Measurements from ENCODE around the gene MOB1A. TPM values are rescaled to one million over a fixed set of nuclear protein-coding genes. Genes with fewer than 3 reads are reported as not detected.

The MOB1A gene
- polyA plus RNA-seq, 1 donor (not counting 4 experiments of a cell fraction or from before 2014, with no cell fraction given), result 92.4 TPM

GRCh38 chr2:74198023-74198460 is 19.4 kb upstream of the MOB1A start:
- no peak for FAIRE-seq
- peak overlapping the region; percentile 78 for H3K4me2 ChIP-seq (ENCODE audit: control insufficient read depth, extremely low read depth, insufficient read depth, low read depth, low read length)
- peaks cover 46% of the 10 kb centered on the region for H3K79me2 ChIP-seq (ENCODE audit: control insufficient read depth, insufficient read depth, low read length)
- peak overlapping the region; percentile 97 for H3K9ac ChIP-seq (ENCODE audit: control insufficient read depth, extremely low read depth, insufficient read depth, low read length)
- DNase-seq (ENCODE audit: low read depth, low spot score), result no peak
- dilution Hi-C loops (cut with MboI; ENCODE audit: extremely low pct_ligation_motif_present, low sequenced_read_pairs), result no loop called here
- H3K4me1 ChIP-seq (ENCODE audit: control insufficient read depth, extremely low read depth, insufficient read depth, low read length), result peaks cover 22% of the 10 kb centered on the region
- no peaks in the 10 kb centered on the region for H3K9me3 ChIP-seq (ENCODE audit: control insufficient read depth, low read depth, low read length)
- H4K20me1 ChIP-seq (ENCODE audit: control insufficient read depth, extremely low read depth, insufficient read depth, low read length), result peaks cover 15% of the 10 kb centered on the region
- no peaks in the 10 kb centered on the region for H3K9me1 ChIP-seq (ENCODE audit: control insufficient read depth, extremely low read depth, insufficient read depth, low read length)
- H3K27me3 ChIP-seq (ENCODE audit: control insufficient read depth, extremely low read depth, insufficient read depth, low read length), result no peaks in the 10 kb centered on the region
- peak overlapping the region; percentile 85 for H3K27ac ChIP-seq (ENCODE audit: control insufficient read depth, insufficient read depth, low read length)
- peaks cover 0 to 9% of the 10 kb centered on the region in 2 experiments for H3K36me3 ChIP-seq (ENCODE audit: control insufficient read depth in 2 of 2, extremely low read depth in 1 of 2, insufficient read depth in 2 of 2, low read length in 2 of 2)
- peak overlapping the region; percentile 58 for H2AFZ ChIP-seq (ENCODE audit: control insufficient read depth, low read length)
- TF ChIP-seq CTCF (optimal IDR thresholded peaks at IDR 0.05 in 1 of 3, IDR thresholded peaks at IDR 0.05 in 1 of 3, conservative IDR thresholded peaks at IDR 0.05 in 1 of 3; ENCODE audit: extremely low read depth in 1 of 3, insufficient read depth in 2 of 3, low read length in 3 of 3) (no peak), EZH2 (IDR thresholded peaks at IDR 0.05; ENCODE audit: low read length) (no peak)
- H3K4me3 ChIP-seq (ENCODE audit: control insufficient read depth in 2 of 3, extremely low read depth in 1 of 3, insufficient read depth in 2 of 3, low read depth in 1 of 3, low read length in 3 of 3), result peak overlapping the region in 2 of 3 experiments; percentile 80 to 87

- Histone ChIP-seq H3K4me1 (ENCODE audit: control insufficient read depth, extremely low read depth, insufficient read depth, low read length) (peaks cover 22% of the 10 kb centered on the region), H3K9ac (ENCODE audit: control insufficient read depth, extremely low read depth, insufficient read depth, low read length) (no peak overlapping the region), H3K9me3 (ENCODE audit: control insufficient read depth, low read depth, low read length) (no peaks in the 10 kb centered on the region), H3K36me3 (ENCODE audit: control insufficient read depth in 2 of 2, extremely low read depth in 1 of 2, insufficient read depth in 2 of 2, low read length in 2 of 2) (no peaks in the 10 kb centered on the region), H3K27me3 (ENCODE audit: control insufficient read depth, extremely low read depth, insufficient read depth, low read length) (no peaks in the 10 kb centered on the region), H2AFZ (ENCODE audit: control insufficient read depth, low read length) (no peak overlapping the region), H4K20me1 (ENCODE audit: control insufficient read depth, extremely low read depth, insufficient read depth, low read length) (peaks cover 8% of the 10 kb centered on the region), H3K27ac (ENCODE audit: control insufficient read depth, insufficient read depth, low read length) (no peak overlapping the region), H3K4me2 (ENCODE audit: control insufficient read depth, extremely low read depth, insufficient read depth, low read depth, low read length) (no peak overlapping the region), H3K79me2 (ENCODE audit: control insufficient read depth, insufficient read depth, low read length) (peaks cover 36% of the 10 kb centered on the region), H3K9me1 (ENCODE audit: control insufficient read depth, extremely low read depth, insufficient read depth, low read length) (no peaks in the 10 kb centered on the region), H3K4me3 (ENCODE audit: control insufficient read depth in 2 of 3, extremely low read depth in 1 of 3, insufficient read depth in 2 of 3, low read depth in 1 of 3, low read length in 3 of 3) (no peak overlapping the region)
- TF ChIP-seq EZH2 (IDR thresholded peaks at IDR 0.05; ENCODE audit: low read length) (no peak), CTCF (optimal IDR thresholded peaks at IDR 0.05 in 1 of 3, IDR thresholded peaks at IDR 0.05 in 1 of 3, conservative IDR thresholded peaks at IDR 0.05 in 1 of 3; ENCODE audit: extremely low read depth in 1 of 3, insufficient read depth in 2 of 3, low read length in 3 of 3) (no peak)
- DNase-seq (ENCODE audit: low read depth, low spot score) (no peak), FAIRE-seq (no peak)
- dilution Hi-C loops (cut with MboI; ENCODE audit: extremely low pct_ligation_motif_present, low sequenced_read_pairs), result no loop called here
These were observed 18.4 kb upstream of the MOB1A start for GRCh38 chr2:74197049-74197448.

Data from keratinocyte (primary cell).